SK-N-SH (cell line): ENCODE measurements around the gene CCS.

Experiments used
- CTCF ChIP-seq: fragments of 200-600 bp; sonication (generic); IDR thresholded peaks from 2 replicates; pipeline ENCODE4 v1.6.1; 2017; ENCODE audit warnings: antibody characterized with exemption, mild to moderate bottlenecking, moderate library complexity
- FOXM1 ChIP-seq: IDR thresholded peaks from 2 replicates; pipeline ENCODE4 v1.4.0; 2012; ENCODE audit warnings: low read depth, mild to moderate bottlenecking
- MAX ChIP-seq: IDR thresholded peaks from 2 replicates; pipeline ENCODE4 v1.4.0; 2012; ENCODE audit warnings: low read depth
- NFIC ChIP-seq: IDR thresholded peaks from 2 replicates; pipeline ENCODE4 v1.4.0; 2012; ENCODE audit warnings: borderline replicate concordance
- POLR2AphosphoS5 ChIP-seq: IDR thresholded peaks from 2 replicates; pipeline ENCODE4 v1.6.1; 2012; ENCODE audit warnings: low read depth, low read length
- RFX5 ChIP-seq: IDR thresholded peaks from 2 replicates; pipeline ENCODE4 v1.6.1; 2012; ENCODE audit warnings: mild to moderate bottlenecking, improper control_type of control experiment, low read length
- USF2 ChIP-seq: fragments of 150-350 bp; IDR thresholded peaks from 2 replicates; pipeline ENCODE4 v1.6.1; 2017; ENCODE audit warnings: antibody characterized with exemption, low read length, low read depth, borderline replicate concordance
- ZBTB33 ChIP-seq: IDR thresholded peaks from 2 replicates; pipeline ENCODE4 v1.4.0; 2012; ENCODE audit warnings: low read depth, borderline replicate concordance

GRCh38 chr11:66548041-66548440 is 44.9 kb upstream of the CCS start:
- TF ChIP-seq CTCF (no peak), POLR2AphosphoS5 (no peak), MAX (no peak), FOXM1 (no peak), NFIC (no peak), ZBTB33 (no peak), RFX5 (no peak), USF2 (no peak)
